Thyroid gland (tissue), 4 donors: ENCODE results near the gene LRRC3B.

Experiments used
- POLR2A ChIP-seq, 2 donors: fragments of 450-650 bp; IDR thresholded peaks; one replicate each; pipeline ENCODE4 v1.6.1; 2017; ENCODE audit warnings: antibody characterized with exemption in 2 of 2, mild to moderate bottlenecking in 2 of 2, moderate library complexity in 1 of 2
- TF ChIP-seq, protein P1 (sequence below), 6 experiments: fragments of 200-600 bp in 3 of 6; fragments of 450-650 bp in 3 of 6; sonication (generic) in 3 of 6; IDR thresholded peaks; one replicate each; pipeline ENCODE4 v1.5.1; 2016 to 2019; ENCODE audit warnings: antibody characterized with exemption in 6 of 6, mild to moderate bottlenecking in 2 of 6, inconsistent platforms in 1 of 6, moderate library complexity in 1 of 6

DNA sequence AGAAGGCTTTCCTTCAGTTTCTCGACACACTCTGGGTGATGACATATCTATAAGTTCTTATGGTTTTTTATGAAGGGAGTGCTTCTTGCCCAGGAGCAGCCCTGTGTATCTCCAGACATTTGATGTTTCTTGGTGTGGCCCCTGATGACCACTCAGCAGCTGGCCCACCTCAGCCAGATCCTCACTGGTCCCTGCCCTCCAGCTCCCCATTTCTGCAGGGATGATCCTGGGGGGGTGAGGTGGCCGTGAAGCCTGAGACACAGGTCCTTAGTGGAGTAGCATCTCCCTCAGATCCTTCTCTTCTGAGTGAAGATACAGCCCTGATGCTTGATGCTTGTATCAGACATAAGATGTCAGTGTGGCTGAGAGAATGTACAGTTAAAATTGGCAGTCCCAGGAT lies 127.7 kb downstream of the LRRC3B start:
- TF ChIP-seq, protein P1, sequence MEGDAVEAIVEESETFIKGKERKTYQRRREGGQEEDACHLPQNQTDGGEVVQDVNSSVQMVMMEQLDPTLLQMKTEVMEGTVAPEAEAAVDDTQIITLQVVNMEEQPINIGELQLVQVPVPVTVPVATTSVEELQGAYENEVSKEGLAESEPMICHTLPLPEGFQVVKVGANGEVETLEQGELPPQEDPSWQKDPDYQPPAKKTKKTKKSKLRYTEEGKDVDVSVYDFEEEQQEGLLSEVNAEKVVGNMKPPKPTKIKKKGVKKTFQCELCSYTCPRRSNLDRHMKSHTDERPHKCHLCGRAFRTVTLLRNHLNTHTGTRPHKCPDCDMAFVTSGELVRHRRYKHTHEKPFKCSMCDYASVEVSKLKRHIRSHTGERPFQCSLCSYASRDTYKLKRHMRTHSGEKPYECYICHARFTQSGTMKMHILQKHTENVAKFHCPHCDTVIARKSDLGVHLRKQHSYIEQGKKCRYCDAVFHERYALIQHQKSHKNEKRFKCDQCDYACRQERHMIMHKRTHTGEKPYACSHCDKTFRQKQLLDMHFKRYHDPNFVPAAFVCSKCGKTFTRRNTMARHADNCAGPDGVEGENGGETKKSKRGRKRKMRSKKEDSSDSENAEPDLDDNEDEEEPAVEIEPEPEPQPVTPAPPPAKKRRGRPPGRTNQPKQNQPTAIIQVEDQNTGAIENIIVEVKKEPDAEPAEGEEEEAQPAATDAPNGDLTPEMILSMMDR (IDR thresholded peaks at IDR 0.05), result no peak
- no peak for TF ChIP-seq POLR2A (IDR thresholded peaks at IDR 0.05)
